HG03095 (cell line): ENCODE data around the gene CTNNA1.
"Not testable (repeated sequence)": the region's sequence is repeated elsewhere in the genome, so short reads cannot be mapped to it uniquely, and the experiment has no call there.

Experiments
- ATAC-seq: cut with Tn5 transposase; IDR thresholded peaks from one replicate; pipeline ENCODE4 v1.9.1; 2021; ENCODE audit warnings: moderate library complexity; ENCODE audit not compliant: unreplicated experiment

CTNNA1 gene

GRCh38 chr5:138755084-138755748, 2.0 kb downstream of the CTNNA1 start:
- no peak for ATAC-seq

- ATAC-seq = no peak
Measured at GRCh38 chr5:138757061-138757776, 4.0 kb downstream of the CTNNA1 start.

GRCh38 chr5:138760448-138761110, 7.4 kb downstream of the CTNNA1 start:
- ATAC-seq = no peak

- not testable (repeated sequence) for ATAC-seq
Measured at GRCh38 chr5:138761115-138761514, 7.9 kb downstream of the CTNNA1 start.

- ATAC-seq = not testable (repeated sequence)
Measured at GRCh38 chr5:138761670-138762069, 8.4 kb downstream of the CTNNA1 start.

GRCh38 chr5:138762110-138762509, 8.9 kb downstream of the CTNNA1 start:
- no peak for ATAC-seq

GRCh38 chr5:138763037-138763778, 10.0 kb downstream of the CTNNA1 start:
- no peak for ATAC-seq

GRCh38 chr5:138770291-138770690, 17.1 kb downstream of the CTNNA1 start:
- ATAC-seq = no peak

- no peak for ATAC-seq
Measured at GRCh38 chr5:138770977-138771376, 17.8 kb downstream of the CTNNA1 start.

GRCh38 chr5:138772986-138773594, 19.9 kb downstream of the CTNNA1 start:
- ATAC-seq = no peak

GRCh38 chr5:138773624-138774023, 20.4 kb downstream of the CTNNA1 start:
- ATAC-seq = not testable (repeated sequence)

- ATAC-seq = no peak
Measured at GRCh38 chr5:138775034-138775433, 21.8 kb downstream of the CTNNA1 start.

- no peak for ATAC-seq
Measured at GRCh38 chr5:138778234-138778633, 25.0 kb downstream of the CTNNA1 start.

GRCh38 chr5:138783976-138784375, 30.8 kb downstream of the CTNNA1 start:
- no peak for ATAC-seq

- ATAC-seq = no peak
Measured at GRCh38 chr5:138784590-138784989, 31.4 kb downstream of the CTNNA1 start.

GRCh38 chr5:138789771-138790242, 36.6 kb downstream of the CTNNA1 start:
- ATAC-seq = no peak

- no peak for ATAC-seq
Measured at GRCh38 chr5:138790684-138791083, 37.5 kb downstream of the CTNNA1 start.

GRCh38 chr5:138792195-138792790, 39.1 kb downstream of the CTNNA1 start:
- ATAC-seq = no peak

GRCh38 chr5:138793575-138793974, 40.4 kb downstream of the CTNNA1 start:
- no peak for ATAC-seq

- no peak for ATAC-seq
Measured at GRCh38 chr5:138803285-138803684, 50.1 kb downstream of the CTNNA1 start.
